ENCODE measurements around the gene THADA.
"Not testable (repeated sequence)": the region's sequence is repeated elsewhere in the genome, so short reads cannot be mapped to it uniquely, and the experiment has no call there.

The THADA gene

DNA sequence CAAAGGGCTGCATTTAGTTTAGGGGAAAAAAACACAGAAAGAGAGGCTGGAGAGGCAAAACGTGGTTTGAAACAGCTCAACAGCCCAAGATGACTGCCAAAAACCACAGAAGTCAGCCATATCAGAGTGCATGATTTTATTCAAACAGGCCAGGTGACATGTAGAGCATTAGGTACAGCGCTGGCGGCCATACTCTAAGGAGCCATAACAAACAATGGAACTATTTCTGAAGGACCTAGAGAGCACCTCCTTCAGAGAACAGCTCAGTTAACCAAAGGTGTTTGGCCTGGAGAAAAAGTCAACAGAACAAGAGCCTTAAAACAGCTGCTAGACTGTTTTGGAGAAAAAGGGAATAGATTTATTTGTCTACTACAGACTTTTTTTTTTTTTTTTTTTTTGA, 2.6 kb downstream of the THADA start:
- DNase-seq, result no peak

GRCh38 chr2:43592443-43592842, 3.4 kb downstream of the THADA start:
- DNase-seq, result peak; percentile 18

- DNase-seq, result no peak
Observed at GRCh38 chr2:43585708-43586107, 10.1 kb downstream of the THADA start.

- no peak for DNase-seq
Observed at GRCh38 chr2:43579275-43579981, 16.4 kb downstream of the THADA start.

- peak; percentile 66 for DNase-seq
Observed at GRCh38 chr2:43576981-43577892, 18.6 kb downstream of the THADA start.

DNA sequence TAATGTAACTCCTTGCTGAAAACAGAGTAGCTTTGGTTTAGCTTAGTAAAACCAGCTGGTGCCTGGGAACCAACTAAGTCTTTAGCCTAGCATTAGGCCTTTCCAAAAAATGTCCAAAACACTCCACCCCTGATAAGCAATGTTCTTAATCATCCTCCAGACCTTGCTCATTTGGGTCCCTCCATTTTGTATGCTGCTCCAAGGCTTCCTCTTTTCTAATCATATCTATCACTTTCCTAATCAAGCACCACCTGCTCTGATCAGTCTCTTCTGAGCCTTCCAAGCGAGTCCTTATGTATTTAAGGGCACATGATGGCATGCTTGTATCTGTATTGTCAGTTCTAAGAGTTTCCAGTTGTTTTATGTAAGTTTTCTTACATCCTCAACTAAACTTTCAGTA, 23.6 kb downstream of the THADA start:
- no peak for DNase-seq

DNA sequence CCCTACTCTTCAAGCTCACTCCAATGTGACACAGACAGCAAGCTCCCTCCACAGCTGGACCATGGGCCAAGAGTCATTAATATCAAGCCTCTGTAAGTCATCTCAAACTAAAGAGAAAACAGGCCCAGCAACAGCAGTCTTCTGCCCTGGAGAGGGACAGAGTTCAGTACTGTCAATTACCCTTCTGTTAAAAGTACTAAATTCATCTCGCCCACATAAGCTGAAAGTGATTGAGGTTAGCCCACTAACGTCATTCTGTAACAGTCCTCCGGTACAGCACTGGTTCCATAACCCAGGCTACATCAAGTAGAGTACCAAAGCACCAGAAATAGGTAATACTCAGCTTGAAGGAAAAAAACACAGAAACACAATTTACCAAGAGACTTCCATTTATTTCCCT, 25.9 kb downstream of the THADA start:
- no peak for DNase-seq

DNA sequence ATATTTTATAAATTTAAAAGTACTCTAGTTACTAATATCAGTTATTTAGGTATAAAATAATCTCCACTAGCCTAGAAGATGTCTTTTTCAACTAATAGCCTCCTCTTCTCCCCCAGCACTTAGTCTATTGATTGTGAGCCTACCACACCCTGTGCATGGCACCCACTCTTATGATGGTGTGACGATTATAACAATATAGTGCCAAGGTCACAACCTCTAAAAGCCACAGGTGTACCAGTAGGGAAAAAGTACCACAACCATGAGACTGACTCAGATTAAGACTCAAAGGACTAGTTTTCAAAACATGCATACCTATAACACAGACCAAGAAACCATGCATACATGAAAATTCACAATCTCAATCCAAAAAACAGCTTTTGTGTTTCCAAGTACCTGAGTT, 27.6 kb downstream of the THADA start:
- no peak for DNase-seq

DNA sequence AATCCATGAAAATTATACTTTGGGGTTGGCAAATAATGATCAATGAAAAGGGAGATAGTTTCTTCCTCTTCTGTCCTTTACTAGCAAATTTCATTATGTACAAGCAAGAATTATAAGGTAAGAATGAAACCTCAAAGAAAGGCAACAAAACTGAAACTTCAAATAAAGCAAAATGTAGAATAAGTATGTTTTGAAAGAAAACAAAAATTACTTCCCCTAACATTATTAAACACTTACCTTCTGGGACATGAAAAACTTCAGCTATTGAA, 29.4 kb downstream of the THADA start:
- no peak for DNase-seq

- no peak for DNase-seq
Observed at GRCh38 chr2:43563679-43564078, 32.2 kb downstream of the THADA start.

GRCh38 chr2:43560231-43560547, 35.6 kb downstream of the THADA start:
- no peak for DNase-seq

GRCh38 chr2:43559391-43560230, 36.2 kb downstream of the THADA start:
- no peak for DNase-seq

- DNase-seq, result no peak
Observed at GRCh38 chr2:43557196-43557595, 38.6 kb downstream of the THADA start.

DNA sequence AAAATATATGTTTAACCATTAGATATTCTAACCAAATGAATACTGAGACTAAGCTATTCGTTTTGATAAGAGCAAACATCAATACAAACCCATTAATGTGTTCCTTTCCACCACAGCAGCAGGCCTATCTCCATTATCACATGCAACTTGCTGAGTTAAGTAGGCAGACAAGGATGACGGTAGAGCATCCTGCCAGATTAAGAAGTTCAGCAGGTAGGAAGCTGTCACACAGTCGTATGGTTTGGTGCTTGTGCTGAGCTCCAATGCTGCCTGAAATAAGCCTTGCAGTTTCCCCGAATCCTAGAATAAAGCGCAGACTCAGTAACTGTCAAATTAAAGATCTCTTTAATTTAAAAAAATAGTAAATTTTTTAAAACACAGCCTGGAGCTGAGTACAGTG, 39.6 kb downstream of the THADA start:
- DNase-seq, result no peak

DNA sequence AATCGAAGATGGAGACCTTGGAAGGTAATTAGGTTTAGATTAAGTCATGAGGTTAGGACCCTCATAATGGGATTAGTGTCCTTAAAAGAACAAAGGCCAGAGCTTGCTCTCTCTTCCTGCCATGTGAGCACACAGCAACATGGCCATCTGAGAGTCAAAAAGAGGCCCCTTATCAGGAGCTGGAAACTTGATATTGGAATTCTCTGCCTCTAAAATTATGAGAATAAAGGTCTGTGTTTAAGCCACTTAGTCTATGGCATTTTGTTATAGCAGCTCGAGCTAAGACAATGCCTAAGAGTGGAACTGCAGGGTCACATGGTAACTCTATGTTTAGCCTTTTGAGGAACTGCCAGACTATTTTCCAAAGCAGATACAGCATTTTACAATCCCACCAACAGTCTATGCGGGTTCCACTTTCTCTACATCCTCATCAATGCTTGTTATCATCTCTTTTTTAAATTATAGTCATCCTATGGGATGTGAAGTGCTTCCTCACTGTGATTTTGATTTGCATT, 42.4 kb downstream of the THADA start:
- no peak for DNase-seq

GRCh38 chr2:43551990-43552389, 43.8 kb downstream of the THADA start:
- DNase-seq, result no peak

- not testable (repeated sequence) for DNase-seq
Observed at GRCh38 chr2:43548381-43548780, 47.5 kb downstream of the THADA start.

- DNase-seq, result peak; percentile 20
Observed at GRCh38 chr2:43542285-43542933, 53.4 kb downstream of the THADA start.

GRCh38 chr2:43541165-43541564, 54.7 kb downstream of the THADA start:
- DNase-seq, result no peak

DNA sequence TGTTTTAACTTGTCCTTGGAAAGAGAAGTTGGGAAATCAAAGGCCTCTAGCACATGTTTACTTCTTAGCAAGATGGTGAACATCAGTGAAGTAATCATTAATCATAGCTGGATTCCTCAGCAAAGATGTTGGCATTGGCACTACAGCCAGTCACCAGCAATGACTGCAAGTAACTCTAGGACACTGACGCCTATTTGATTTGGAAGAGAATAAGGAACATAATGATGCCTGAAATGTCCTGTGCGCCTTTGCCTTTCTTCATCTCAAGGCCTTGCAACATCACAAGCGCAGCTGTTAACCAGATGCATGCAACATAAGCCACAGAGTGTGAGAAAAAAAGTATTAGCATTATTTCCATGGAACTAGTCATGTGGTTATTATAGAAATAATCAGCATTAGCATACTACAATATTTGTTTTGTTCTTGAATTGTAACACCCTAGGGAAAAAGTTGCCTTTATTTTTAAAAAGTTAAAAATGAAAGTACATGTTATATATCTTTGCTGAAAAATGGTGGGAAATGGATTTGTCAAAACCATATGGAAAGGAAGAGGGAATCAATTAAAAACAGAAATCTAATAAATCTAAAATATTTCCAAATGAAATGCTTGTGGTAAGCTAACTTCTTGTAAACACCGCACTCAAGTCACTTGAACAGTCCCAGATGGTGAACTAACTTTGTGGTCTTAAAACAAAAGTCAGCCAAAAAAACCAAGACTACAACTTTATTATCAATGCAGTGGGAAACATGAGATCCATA, 55.6 kb downstream of the THADA start:
- peak; percentile 22 for DNase-seq

GRCh38 chr2:43539436-43539835, 56.4 kb downstream of the THADA start:
- DNase-seq, result no peak

DNA sequence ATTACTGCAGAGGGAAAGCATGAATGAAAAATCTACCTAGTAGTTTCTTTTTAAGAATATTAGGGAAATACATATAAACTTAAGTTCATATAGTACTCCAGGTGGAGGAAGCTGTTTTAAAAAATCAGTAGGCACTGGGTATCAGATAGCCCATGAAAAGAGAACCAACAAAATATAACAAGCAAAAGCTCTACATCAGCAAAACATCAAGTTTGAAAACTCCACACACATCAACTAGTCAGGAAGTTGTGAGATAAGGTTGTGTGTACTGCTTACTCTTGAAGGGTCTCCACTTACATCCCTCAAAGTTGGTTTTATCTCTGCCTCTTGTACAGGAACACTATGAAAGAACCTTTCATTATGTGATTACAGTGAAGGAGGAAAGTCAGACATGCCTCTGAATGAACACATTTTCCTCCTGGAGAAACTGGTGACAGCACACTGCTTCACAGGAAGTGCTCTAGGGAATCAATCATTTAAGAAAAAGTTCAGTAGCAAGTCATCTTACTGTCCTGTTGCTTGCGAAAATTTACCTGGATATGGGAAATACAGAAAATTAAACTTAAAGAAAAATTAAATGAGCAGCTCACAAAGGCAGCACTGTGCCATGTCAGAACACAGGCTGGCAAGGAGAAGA, 57.7 kb downstream of the THADA start:
- DNase-seq, result no peak

Data from kidney glomerular epithelial cell (primary cell).